Astrocyte (in vitro differentiated cells and primary cell): ENCODE data around the gene LMBRD1. TPM values are rescaled to one million over a fixed set of nuclear protein-coding genes. Genes with fewer than 3 reads are reported as not detected.

ENCODE experiments used
- DNase-seq: peaks from one replicate; pipeline ENCODE4 v3.0.0-alpha.2; 2010; ENCODE audit warnings: low read depth
- FAIRE-seq: peaks from 2 replicates; lab custom pipeline; 2011; peaks lifted over from hg19 to GRCh38; lab: Jason Lieb, UNC
- H2AFZ ChIP-seq: 2 replicates; pipeline ENCODE4 v1.6.0; 2012; ENCODE audit warnings: low read depth, low read length, inconsistent platforms
- H3K27ac ChIP-seq: 2 replicates; pipeline ENCODE4 v1.5.1; 2011; ENCODE audit warnings: low read depth, low read length, inconsistent platforms
- H3K27me3 ChIP-seq: 2 replicates; pipeline ENCODE4 v1.6.0; 2011; ENCODE audit warnings: low read length, inconsistent platforms; ENCODE audit not compliant: insufficient read depth
- H3K36me3 ChIP-seq: 2 replicates; pipeline ENCODE4 v1.5.1; 2011; ENCODE audit warnings: low read length, inconsistent platforms; ENCODE audit not compliant: insufficient read depth
- H3K4me1 ChIP-seq: 2 replicates; pipeline ENCODE4 v1.5.1; 2011; ENCODE audit warnings: low read length, inconsistent platforms; ENCODE audit not compliant: insufficient read depth
- H3K4me2 ChIP-seq: 2 replicates; pipeline ENCODE4 v1.6.0; 2012; ENCODE audit warnings: low read length, inconsistent platforms
- H3K4me3 ChIP-seq: 2 replicates; pipeline ENCODE4 v1.5.1; 2011; ENCODE audit warnings: low read depth, mild to moderate bottlenecking, low read length, inconsistent platforms; ENCODE audit not compliant: insufficient read depth
- H3K79me2 ChIP-seq: 2 replicates; pipeline ENCODE4 v1.6.0; 2012; ENCODE audit warnings: mild to moderate bottlenecking, low read length, inconsistent platforms; ENCODE audit not compliant: insufficient read depth
- H3K9ac ChIP-seq: 2 replicates; pipeline ENCODE4 v1.6.0; 2012; ENCODE audit warnings: mild to moderate bottlenecking, low read length, inconsistent platforms
- H3K9me3 ChIP-seq: 2 replicates; pipeline ENCODE4 v1.5.1; 2012; ENCODE audit warnings: low read depth, mild to moderate bottlenecking, low read length, inconsistent platforms; ENCODE audit not compliant: insufficient read depth
- H4K20me1 ChIP-seq: 2 replicates; pipeline ENCODE4 v1.6.0; 2012; ENCODE audit warnings: low read length, inconsistent platforms; ENCODE audit not compliant: insufficient read depth
- H3K27ac Mint-ChIP-seq: one replicate; pipeline ENCODE4 v1.8.0; 2021; ENCODE audit warnings: mild to moderate bottlenecking, mixed read lengths; ENCODE audit not compliant: unreplicated experiment
- H3K27me3 Mint-ChIP-seq: one replicate; pipeline ENCODE4 v1.8.0; 2021; ENCODE audit warnings: low read depth, mixed read lengths; ENCODE audit not compliant: unreplicated experiment
- H3K36me3 Mint-ChIP-seq: one replicate; pipeline ENCODE4 v1.8.0; 2021; ENCODE audit warnings: low read depth, mixed read lengths; ENCODE audit not compliant: unreplicated experiment
- H3K4me1 Mint-ChIP-seq: one replicate; pipeline ENCODE4 v1.8.0; 2021; ENCODE audit warnings: low read depth, mixed read lengths; ENCODE audit not compliant: unreplicated experiment
- H3K4me3 Mint-ChIP-seq: one replicate; pipeline ENCODE4 v1.8.0; 2021; ENCODE audit warnings: mild to moderate bottlenecking, moderate library complexity, mixed read lengths; ENCODE audit not compliant: unreplicated experiment
- H3K9me3 Mint-ChIP-seq: one replicate; pipeline ENCODE4 v1.8.0; 2021; ENCODE audit warnings: mild to moderate bottlenecking, mixed read lengths; ENCODE audit not compliant: unreplicated experiment
- CTCF ChIP-seq: IDR thresholded peaks from 2 replicates; pipeline ENCODE4 v1.5.1; 2011; ENCODE audit warnings: low read depth, mild to moderate bottlenecking, inconsistent platforms, low read length, moderate library complexity; ENCODE audit not compliant: insufficient read depth
- EZH2 ChIP-seq: IDR thresholded peaks from 2 replicates; pipeline ENCODE4 v1.6.1; 2012; ENCODE audit warnings: mild to moderate bottlenecking, low read length, inconsistent platforms; ENCODE audit not compliant: insufficient read depth
- total RNA-seq: library from RNA; stranded (reverse); gene quantifications from 2 replicates; pipeline ENCODE4 v1.2.1, GENCODE V29; 2021

Gene LMBRD1
- total RNA-seq, 1 donor from 2014 or later = 22.0 TPM

- Mint-ChIP-seq H3K4me1 (no peaks in the 10 kb centered on the region), H3K9me3 (no peaks in the 10 kb centered on the region), H3K27me3 (no peaks in the 10 kb centered on the region), H3K27ac (no peak overlapping the region), H3K4me3 (no peak overlapping the region), H3K36me3 (no peaks in the 10 kb centered on the region)
- H3K79me2 ChIP-seq = no peaks in the 10 kb centered on the region
- no peaks in the 10 kb centered on the region for H4K20me1 ChIP-seq
- FAIRE-seq = no peak
- DNase-seq = no peak
- H3K27ac ChIP-seq = no peak overlapping the region
- H3K36me3 ChIP-seq = no peaks in the 10 kb centered on the region
- no peak overlapping the region for H3K9ac ChIP-seq
- no peak overlapping the region for H3K4me2 ChIP-seq
- H3K4me1 ChIP-seq = no peaks in the 10 kb centered on the region
- no peaks in the 10 kb centered on the region for H3K27me3 ChIP-seq
- H3K9me3 ChIP-seq = no peaks in the 10 kb centered on the region
- H2AFZ ChIP-seq = no peak overlapping the region
- no peak for TF ChIP-seq EZH2
- TF ChIP-seq CTCF = no peak
- H3K4me3 ChIP-seq = no peak overlapping the region
Measured at GRCh38 chr6:69758214-69758613, 38.6 kb downstream of the LMBRD1 start.

- no peak overlapping the region for H3K27ac Mint-ChIP-seq
- no peak overlapping the region for H3K4me3 Mint-ChIP-seq
- Histone ChIP-seq H3K9me3 (no peaks in the 10 kb centered on the region), H3K27me3 (no peaks in the 10 kb centered on the region), H3K27ac (no peak overlapping the region), H3K4me1 (no peaks in the 10 kb centered on the region), H3K4me2 (no peak overlapping the region), H3K79me2 (no peaks in the 10 kb centered on the region), H3K36me3 (no peaks in the 10 kb centered on the region), H3K9ac (no peak overlapping the region), H2AFZ (no peak overlapping the region), H3K4me3 (no peak overlapping the region), H4K20me1 (no peaks in the 10 kb centered on the region)
- H3K27me3 Mint-ChIP-seq = no peaks in the 10 kb centered on the region
- no peaks in the 10 kb centered on the region for H3K9me3 Mint-ChIP-seq
- H3K36me3 Mint-ChIP-seq = no peaks in the 10 kb centered on the region
- TF ChIP-seq EZH2 = no peak
- no peak for TF ChIP-seq CTCF
- FAIRE-seq = peak; percentile 59
- no peaks in the 10 kb centered on the region for H3K4me1 Mint-ChIP-seq
- no peak for DNase-seq
Measured at GRCh38 chr6:69756907-69757306, 39.9 kb downstream of the LMBRD1 start.

- Histone ChIP-seq H3K4me2 (no peak overlapping the region), H4K20me1 (no peaks in the 10 kb centered on the region), H3K36me3 (no peaks in the 10 kb centered on the region), H3K9ac (no peak overlapping the region), H3K4me3 (no peak overlapping the region), H3K9me3 (no peaks in the 10 kb centered on the region), H3K4me1 (no peaks in the 10 kb centered on the region), H2AFZ (no peak overlapping the region), H3K79me2 (no peaks in the 10 kb centered on the region), H3K27me3 (no peaks in the 10 kb centered on the region), H3K27ac (no peak overlapping the region)
- Mint-ChIP-seq H3K27me3 (no peaks in the 10 kb centered on the region), H3K36me3 (no peaks in the 10 kb centered on the region), H3K4me1 (no peaks in the 10 kb centered on the region), H3K27ac (no peak overlapping the region), H3K9me3 (no peaks in the 10 kb centered on the region), H3K4me3 (no peak overlapping the region)
- DNase-seq = no peak
- no peak for TF ChIP-seq EZH2
- no peak for TF ChIP-seq CTCF
- FAIRE-seq = no peak
Measured at GRCh38 chr6:69756366-69756765, 40.4 kb downstream of the LMBRD1 start.
